Astrocyte (in vitro differentiated cells and primary cell): Measurements from ENCODE around the gene MRPL28.

Experiments used
- EZH2 ChIP-seq: IDR thresholded peaks from 2 replicates; pipeline ENCODE4 v1.6.1; 2012; ENCODE audit warnings: mild to moderate bottlenecking, low read length, inconsistent platforms; ENCODE audit not compliant: insufficient read depth
- TF ChIP-seq, protein P1 (sequence below): IDR thresholded peaks from 2 replicates; pipeline ENCODE4 v1.5.1; 2011; ENCODE audit warnings: low read depth, mild to moderate bottlenecking, inconsistent platforms, low read length, moderate library complexity; ENCODE audit not compliant: insufficient read depth

- TF ChIP-seq, protein P1, sequence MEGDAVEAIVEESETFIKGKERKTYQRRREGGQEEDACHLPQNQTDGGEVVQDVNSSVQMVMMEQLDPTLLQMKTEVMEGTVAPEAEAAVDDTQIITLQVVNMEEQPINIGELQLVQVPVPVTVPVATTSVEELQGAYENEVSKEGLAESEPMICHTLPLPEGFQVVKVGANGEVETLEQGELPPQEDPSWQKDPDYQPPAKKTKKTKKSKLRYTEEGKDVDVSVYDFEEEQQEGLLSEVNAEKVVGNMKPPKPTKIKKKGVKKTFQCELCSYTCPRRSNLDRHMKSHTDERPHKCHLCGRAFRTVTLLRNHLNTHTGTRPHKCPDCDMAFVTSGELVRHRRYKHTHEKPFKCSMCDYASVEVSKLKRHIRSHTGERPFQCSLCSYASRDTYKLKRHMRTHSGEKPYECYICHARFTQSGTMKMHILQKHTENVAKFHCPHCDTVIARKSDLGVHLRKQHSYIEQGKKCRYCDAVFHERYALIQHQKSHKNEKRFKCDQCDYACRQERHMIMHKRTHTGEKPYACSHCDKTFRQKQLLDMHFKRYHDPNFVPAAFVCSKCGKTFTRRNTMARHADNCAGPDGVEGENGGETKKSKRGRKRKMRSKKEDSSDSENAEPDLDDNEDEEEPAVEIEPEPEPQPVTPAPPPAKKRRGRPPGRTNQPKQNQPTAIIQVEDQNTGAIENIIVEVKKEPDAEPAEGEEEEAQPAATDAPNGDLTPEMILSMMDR: no peak
- no peak for TF ChIP-seq EZH2
These were observed 36.9 kb upstream of the MRPL28 start for GRCh38 chr16:407253-407652.
